ENCODE results near the gene NDUFC2. TPM values are rescaled to one million over a fixed set of nuclear protein-coding genes. Genes with fewer than 3 reads are reported as not detected.

Gene NDUFC2
- total RNA-seq, 1 donor from 2014 or later, result 175 TPM

DNA sequence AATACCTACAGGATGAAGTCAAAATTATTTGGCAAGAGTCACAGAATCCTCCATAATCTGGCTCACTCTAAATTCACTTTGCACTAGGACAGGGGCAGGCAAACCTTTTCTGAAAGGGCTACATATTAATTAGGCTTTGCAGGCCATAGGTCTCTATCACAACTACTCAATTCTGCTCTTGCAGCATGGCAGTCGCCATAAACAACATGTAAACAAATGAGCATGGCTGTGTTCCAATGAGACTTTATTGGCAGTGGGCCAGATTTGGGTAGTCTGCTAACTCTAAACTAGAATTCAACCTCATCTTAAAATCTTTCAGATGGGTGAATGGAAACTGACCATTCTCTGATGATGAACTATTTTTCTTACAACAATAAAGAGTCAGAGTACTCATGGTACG lies 10.2 kb downstream of the NDUFC2 start:
- Mint-ChIP-seq H3K9me3 (ENCODE audit: low read depth) (no peaks in the 10 kb centered on the region), H3K4me3 (ENCODE audit: unreplicated experiment) (no peak overlapping the region), H3K36me3 (ENCODE audit: low read depth) (peaks cover 22% of the 10 kb centered on the region), H3K27me3 (ENCODE audit: low read depth) (no peaks in the 10 kb centered on the region), H3K4me1 (ENCODE audit: low read depth) (peaks cover under 1% of the 10 kb centered on the region), H3K27ac (ENCODE audit: unreplicated experiment) (no peak overlapping the region)
- TF ChIP-seq, protein P1, sequence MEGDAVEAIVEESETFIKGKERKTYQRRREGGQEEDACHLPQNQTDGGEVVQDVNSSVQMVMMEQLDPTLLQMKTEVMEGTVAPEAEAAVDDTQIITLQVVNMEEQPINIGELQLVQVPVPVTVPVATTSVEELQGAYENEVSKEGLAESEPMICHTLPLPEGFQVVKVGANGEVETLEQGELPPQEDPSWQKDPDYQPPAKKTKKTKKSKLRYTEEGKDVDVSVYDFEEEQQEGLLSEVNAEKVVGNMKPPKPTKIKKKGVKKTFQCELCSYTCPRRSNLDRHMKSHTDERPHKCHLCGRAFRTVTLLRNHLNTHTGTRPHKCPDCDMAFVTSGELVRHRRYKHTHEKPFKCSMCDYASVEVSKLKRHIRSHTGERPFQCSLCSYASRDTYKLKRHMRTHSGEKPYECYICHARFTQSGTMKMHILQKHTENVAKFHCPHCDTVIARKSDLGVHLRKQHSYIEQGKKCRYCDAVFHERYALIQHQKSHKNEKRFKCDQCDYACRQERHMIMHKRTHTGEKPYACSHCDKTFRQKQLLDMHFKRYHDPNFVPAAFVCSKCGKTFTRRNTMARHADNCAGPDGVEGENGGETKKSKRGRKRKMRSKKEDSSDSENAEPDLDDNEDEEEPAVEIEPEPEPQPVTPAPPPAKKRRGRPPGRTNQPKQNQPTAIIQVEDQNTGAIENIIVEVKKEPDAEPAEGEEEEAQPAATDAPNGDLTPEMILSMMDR (IDR thresholded peaks at IDR 0.05), result no peak
- DNase-seq (ENCODE audit: low spot score), result no peak

DNA sequence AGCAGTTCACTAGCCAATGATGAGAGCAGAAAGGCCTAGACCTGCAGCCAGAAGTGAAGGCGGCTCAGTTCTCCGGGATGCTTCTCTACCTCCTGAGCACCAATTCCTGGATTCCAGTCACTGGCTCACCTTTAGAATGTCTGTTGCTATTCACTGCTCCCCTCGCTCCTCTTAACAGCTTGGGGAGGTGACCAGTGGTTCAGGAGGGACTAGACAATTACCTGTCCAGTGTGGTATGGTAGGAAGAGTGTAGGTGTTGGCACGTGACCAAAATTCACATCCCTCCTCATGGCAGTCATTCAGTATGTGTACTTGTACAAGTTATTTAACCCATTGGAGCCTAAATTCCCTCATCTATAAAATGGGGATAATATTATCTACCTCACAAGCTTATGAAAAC lies 12.0 kb downstream of the NDUFC2 start:
- Mint-ChIP-seq H3K27ac (ENCODE audit: unreplicated experiment) (no peak overlapping the region), H3K9me3 (ENCODE audit: low read depth) (no peaks in the 10 kb centered on the region), H3K4me3 (ENCODE audit: unreplicated experiment) (no peak overlapping the region), H3K4me1 (ENCODE audit: low read depth) (no peaks in the 10 kb centered on the region), H3K36me3 (ENCODE audit: low read depth) (peaks cover 22% of the 10 kb centered on the region), H3K27me3 (ENCODE audit: low read depth) (no peaks in the 10 kb centered on the region)
- DNase-seq (ENCODE audit: low spot score), result no peak
- TF ChIP-seq, protein P1 (IDR thresholded peaks at IDR 0.05), result no peak

DNA sequence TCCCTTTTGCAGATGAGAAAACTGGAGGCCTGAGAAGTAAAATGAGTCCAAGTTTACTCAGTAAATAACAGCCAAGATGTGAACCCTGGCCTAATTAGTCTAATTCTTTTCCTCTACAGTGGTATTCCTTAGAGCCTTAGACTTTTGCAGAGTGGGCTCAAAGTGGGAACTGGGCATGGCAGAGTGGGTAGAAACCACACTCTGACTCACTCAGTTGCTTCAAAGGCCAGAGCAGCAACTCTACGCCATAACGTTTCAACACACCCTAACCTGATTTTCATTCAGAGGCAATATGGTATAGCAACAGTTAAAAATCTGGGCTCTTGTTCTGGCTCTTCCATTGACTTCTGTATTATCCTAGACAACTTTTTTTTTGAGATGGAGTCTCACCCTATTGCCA lies 13.2 kb downstream of the NDUFC2 start:
- Mint-ChIP-seq H3K4me3 (ENCODE audit: unreplicated experiment) (no peak overlapping the region), H3K4me1 (ENCODE audit: low read depth) (peaks cover 5% of the 10 kb centered on the region), H3K27ac (ENCODE audit: unreplicated experiment) (no peak overlapping the region), H3K9me3 (ENCODE audit: low read depth) (no peaks in the 10 kb centered on the region), H3K36me3 (ENCODE audit: low read depth) (peaks cover 14% of the 10 kb centered on the region), H3K27me3 (ENCODE audit: low read depth) (no peaks in the 10 kb centered on the region)
- TF ChIP-seq, protein P1 (IDR thresholded peaks at IDR 0.05), result no peak
- no peak for DNase-seq (ENCODE audit: low spot score)

DNA sequence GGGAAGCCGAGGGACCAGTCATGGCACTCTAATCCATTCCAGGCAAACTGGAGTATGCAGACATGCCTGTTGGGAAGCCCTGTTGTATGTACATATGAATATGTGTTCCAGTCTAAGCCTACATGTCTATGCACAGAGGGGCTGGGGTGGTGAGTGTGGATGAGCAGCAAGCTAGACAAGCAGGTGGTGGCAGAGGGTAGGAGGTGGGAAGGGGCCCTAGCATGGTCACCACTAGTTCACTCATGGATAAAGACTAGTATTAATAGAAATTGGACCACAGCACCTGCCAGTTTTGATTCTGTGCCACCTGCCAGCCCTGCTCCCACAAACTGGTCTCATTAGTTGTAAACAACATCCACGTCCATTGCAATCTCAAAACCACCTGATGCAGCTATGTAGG lies 14.5 kb downstream of the NDUFC2 start:
- TF ChIP-seq, protein P1 (IDR thresholded peaks at IDR 0.05), result no peak
- H3K36me3 Mint-ChIP-seq (ENCODE audit: low read depth), result peaks cover 11% of the 10 kb centered on the region
- H3K4me1 Mint-ChIP-seq (ENCODE audit: low read depth), result peaks cover 12% of the 10 kb centered on the region
- H3K27ac Mint-ChIP-seq (ENCODE audit: unreplicated experiment), result no peak overlapping the region
- DNase-seq (ENCODE audit: low spot score), result no peak
- no peaks in the 10 kb centered on the region for H3K27me3 Mint-ChIP-seq (ENCODE audit: low read depth)
- H3K9me3 Mint-ChIP-seq (ENCODE audit: low read depth), result no peaks in the 10 kb centered on the region
- no peak overlapping the region for H3K4me3 Mint-ChIP-seq (ENCODE audit: unreplicated experiment)

DNA sequence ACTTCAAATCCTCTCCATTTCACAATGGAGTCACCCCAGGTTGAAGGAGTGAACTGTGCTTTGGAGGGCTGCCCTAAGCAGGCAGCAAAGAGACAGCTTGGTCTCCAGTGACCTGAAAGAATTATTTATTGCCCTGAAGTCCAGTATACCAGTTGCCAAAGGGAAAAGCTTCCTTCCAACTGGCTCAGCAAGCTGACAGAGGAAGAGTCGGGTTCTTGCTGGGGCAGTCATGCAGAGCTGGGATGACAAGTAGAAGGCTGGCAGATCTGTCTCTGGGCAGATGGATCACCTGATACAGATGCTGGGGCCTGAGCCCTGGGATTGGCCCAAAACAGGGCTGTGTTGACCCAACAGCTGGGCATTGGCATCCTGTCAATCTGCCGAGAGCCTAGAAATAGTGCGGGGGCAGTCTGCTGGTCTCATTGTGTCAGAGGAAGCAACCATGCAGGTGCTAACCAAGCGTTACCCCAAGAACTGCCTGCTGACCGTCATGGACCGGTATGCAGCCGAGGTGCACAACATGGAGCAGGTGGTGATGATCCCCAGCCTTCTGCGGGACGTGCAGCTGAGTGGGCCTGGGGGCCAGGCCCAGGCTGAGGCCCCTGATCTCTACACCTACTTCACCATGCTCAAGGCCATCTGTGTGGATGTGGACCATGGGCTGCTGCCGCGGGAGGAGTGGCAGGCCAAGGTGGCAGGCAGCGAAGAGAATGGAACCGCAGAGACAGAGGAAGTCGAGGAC lies 16.1 kb downstream of the NDUFC2 start, which contains the start of gene THRSP:
Gene THRSP (plus strand): TSS at position 422 of the 742 bp plus-strand sequence. CDS start 21 bp downstream, at position 443.
- DNase-seq (ENCODE audit: low spot score), result no peak
- H3K27ac Mint-ChIP-seq (ENCODE audit: unreplicated experiment), result peak within 1 kb of the TSS; percentile 14
- H3K9me3 Mint-ChIP-seq (ENCODE audit: low read depth), result no peaks in the 10 kb centered on the region
- TF ChIP-seq, protein P1 (IDR thresholded peaks at IDR 0.05), result no peak
- peaks cover 7% of the 10 kb centered on the region for H3K36me3 Mint-ChIP-seq (ENCODE audit: low read depth)
- H3K4me1 Mint-ChIP-seq (ENCODE audit: low read depth), result peaks cover 12% of the 10 kb centered on the region
- H3K4me3 Mint-ChIP-seq (ENCODE audit: unreplicated experiment), result no peak within 1 kb of the TSS
- H3K27me3 Mint-ChIP-seq (ENCODE audit: low read depth), result no peaks in the 10 kb centered on the region

All from chondrocyte (in vitro differentiated cells).